Small intestine (tissue), 7 donors: ENCODE results near the gene VPS37C. TPM values are rescaled to one million over a fixed set of nuclear protein-coding genes. Genes with fewer than 3 reads are reported as not detected.

Experiments used
- DNase-seq, 2 donors: peaks; one replicate each; pipeline versions ENCODE4 v3.0.0 to v3.0.0-alpha.2; 2013
- FAIRE-seq: peaks from 2 replicates; lab custom pipeline; 2012; peaks lifted over from hg19 to GRCh38; lab: Jason Lieb, UNC
- H3K27ac ChIP-seq, 3 donors: one replicate each; pipeline ENCODE4 v1.5.1; 2013; ENCODE audit warnings: low read length in 2 of 3, mild to moderate bottlenecking in 2 of 3, control low read depth in 1 of 3, inconsistent platforms in 1 of 3, low read depth in 1 of 3, moderate library complexity in 1 of 3
- H3K27me3 ChIP-seq, 3 donors: one replicate each; pipeline ENCODE4 v1.6.1; 2013; ENCODE audit warnings: low read length in 3 of 3, inconsistent platforms in 1 of 3; ENCODE audit not compliant: control insufficient read depth in 3 of 3, insufficient read depth in 3 of 3
- H3K36me3 ChIP-seq, 3 donors: one replicate each; pipeline ENCODE4 v1.6.1; 2013; ENCODE audit warnings: low read length in 3 of 3, inconsistent platforms in 1 of 3, low read depth in 1 of 3, mild to moderate bottlenecking in 1 of 3, moderate library complexity in 1 of 3; ENCODE audit not compliant: control insufficient read depth in 3 of 3, insufficient read depth in 2 of 3
- H3K4me1 ChIP-seq, 3 donors: one replicate each; pipeline ENCODE4 v1.6.1; 2013; ENCODE audit warnings: low read length in 2 of 3, inconsistent platforms in 1 of 3, low read depth in 1 of 3, mild to moderate bottlenecking in 1 of 3, moderate library complexity in 1 of 3; ENCODE audit not compliant: control insufficient read depth in 3 of 3, insufficient read depth in 2 of 3
- H3K4me3 ChIP-seq, 3 donors: one replicate each; pipeline ENCODE4 v1.5.1; 2013; ENCODE audit warnings: low read length in 3 of 3, control low read depth in 1 of 3, inconsistent platforms in 1 of 3, low read depth in 1 of 3, mild to moderate bottlenecking in 1 of 3, moderate library complexity in 1 of 3
- H3K9me3 ChIP-seq, 2 donors: one replicate each; pipeline ENCODE4 v1.6.1; 2013; ENCODE audit warnings: low read depth in 1 of 2, low read length in 1 of 2; ENCODE audit not compliant: control insufficient read depth in 2 of 2, insufficient read depth in 1 of 2
- WGBS, 3 donors: extraction: QIAGEN DNeasy Blood & Tissue Kit; methylation state at CpG; one replicate each; pipeline ENCODE4 v1.1.7; 2013; 5-methylcytosine and 5-hydroxymethylcytosine counted together
- polyA plus RNA-seq, 4 donors: library from polyadenylated mRNA; stranded (reverse) in 3 of 4; unstranded in 1 of 4; fragments of 200-250 nt in 3 of 4; fragments of 120-200 nt in 1 of 4; gene quantifications; one replicate each; pipeline versions ENCODE4 v1.2.1 to v1.2.3, GENCODE V29; 2013
- donor health status: healthy with polysubstance abuse.
- donor health status: control.
- donor health status: control.
- donor health status: Bipolar disorder and iron deficiency.
- donor health status: healthy.

Gene VPS37C
- polyA plus RNA-seq, 4 donors, result 17.8 to 40.4 (median 30.9) TPM

- FAIRE-seq, result no peak
- Histone ChIP-seq H3K9me3 (no peaks in the 10 kb centered on the region), H3K27me3 (no peaks in the 10 kb centered on the region), H3K27ac (no peak overlapping the region), H3K36me3 (no peaks in the 10 kb centered on the region), H3K4me1 (peaks cover 0 to 8% (median 0%) of the 10 kb centered on the region in 3 donors), H3K4me3 (no peak overlapping the region)
- 86 to 90% (median 89%) methylated on average over 9 of the region's 9 CpGs for WGBS, 3 donors
- DNase-seq, result no peak
Observed at GRCh38 chr11:61118406-61118805, 42.8 kb downstream of the VPS37C start.

- Histone ChIP-seq H3K27me3 (no peaks in the 10 kb centered on the region), H3K9me3 (no peaks in the 10 kb centered on the region), H3K4me3 (no peak overlapping the region), H3K36me3 (no peaks in the 10 kb centered on the region), H3K27ac (no peak overlapping the region), H3K4me1 (peaks cover 0 to 8% (median 0%) of the 10 kb centered on the region in 3 donors)
- WGBS, 3 donors, result 71 to 84% (median 79%) methylated on average over 9 of the region's 9 CpGs
- FAIRE-seq, result no peak
- DNase-seq, result no peak
Observed at GRCh38 chr11:61118004-61118403, 43.2 kb downstream of the VPS37C start.

GRCh38 chr11:61117168-61117520 lies 44.1 kb downstream of the VPS37C start:
- 89 to 91% (median 90%) methylated on average over 2 of the region's 2 CpGs for WGBS, 3 donors
- DNase-seq (no peak), FAIRE-seq (no peak)
- Histone ChIP-seq H3K27ac (no peak overlapping the region), H3K36me3 (no peaks in the 10 kb centered on the region), H3K4me3 (no peak overlapping the region), H3K9me3 (no peaks in the 10 kb centered on the region), H3K4me1 (peaks cover 0 to 8% (median 0%) of the 10 kb centered on the region in 3 donors), H3K27me3 (no peaks in the 10 kb centered on the region)

GRCh38 chr11:61116426-61117167 lies 44.6 kb downstream of the VPS37C start:
- Histone ChIP-seq H3K9me3 (no peaks in the 10 kb centered on the region), H3K4me1 (peaks cover 0 to 8% (median 0%) of the 10 kb centered on the region in 3 donors), H3K36me3 (no peaks in the 10 kb centered on the region), H3K27ac (no peak overlapping the region), H3K27me3 (no peaks in the 10 kb centered on the region), H3K4me3 (no peak overlapping the region)
- 67 to 86% (median 83%) methylated on average over 7 of the region's 7 CpGs for WGBS, 3 donors
- no peak for DNase-seq
- no peak for FAIRE-seq

GRCh38 chr11:61115498-61116224 lies 45.6 kb downstream of the VPS37C start:
- Histone ChIP-seq H3K9me3 (no peaks in the 10 kb centered on the region), H3K27me3 (no peaks in the 10 kb centered on the region), H3K4me1 (peaks cover 0 to 4% (median 0%) of the 10 kb centered on the region in 3 donors), H3K27ac (no peak overlapping the region), H3K36me3 (no peaks in the 10 kb centered on the region), H3K4me3 (no peak overlapping the region)
- no peak for FAIRE-seq
- WGBS, 3 donors, result 82 to 85% (median 84%) methylated on average over 21 of the region's 21 CpGs
- DNase-seq, result no peak

GRCh38 chr11:61114913-61115312 lies 46.3 kb downstream of the VPS37C start:
- Histone ChIP-seq H3K27ac (no peak overlapping the region), H3K4me1 (no peaks in the 10 kb centered on the region), H3K9me3 (no peaks in the 10 kb centered on the region), H3K27me3 (no peaks in the 10 kb centered on the region), H3K36me3 (no peaks in the 10 kb centered on the region), H3K4me3 (no peak overlapping the region)
- DNase-seq (no peak), FAIRE-seq (no peak)
- 63 to 86% (median 83%) methylated on average over 8 of the region's 8 CpGs for WGBS, 3 donors

GRCh38 chr11:61113201-61113600 lies 48.0 kb downstream of the VPS37C start:
- H3K27ac ChIP-seq, result no peak overlapping the region
- WGBS, 3 donors, result 81 to 84% (median 82%) methylated on average over 9 of the region's 9 CpGs
- DNase-seq, result no peak
- FAIRE-seq, result no peak
- no peaks in the 10 kb centered on the region for H3K36me3 ChIP-seq
- H3K27me3 ChIP-seq, result no peaks in the 10 kb centered on the region
- no peaks in the 10 kb centered on the region for H3K4me1 ChIP-seq
- no peak overlapping the region for H3K4me3 ChIP-seq
- H3K9me3 ChIP-seq, result no peaks in the 10 kb centered on the region

- Histone ChIP-seq H3K36me3 (no peaks in the 10 kb centered on the region), H3K4me3 (no peak overlapping the region), H3K4me1 (no peaks in the 10 kb centered on the region), H3K27ac (no peak overlapping the region), H3K27me3 (no peaks in the 10 kb centered on the region), H3K9me3 (no peaks in the 10 kb centered on the region)
- FAIRE-seq (no peak), DNase-seq (no peak)
- WGBS, 3 donors, result 84 to 93% (median 88%) methylated on average over 6 of the region's 6 CpGs
Observed at GRCh38 chr11:61112575-61112974, 48.7 kb downstream of the VPS37C start.
